HG02798 (cell line): ENCODE measurements around the gene CCR9.

ENCODE experiments used
- ATAC-seq: cut with Tn5 transposase; IDR thresholded peaks from one replicate; pipeline ENCODE4 v1.9.1; 2021; ENCODE audit warnings: mild to moderate bottlenecking; ENCODE audit not compliant: unreplicated experiment, poor library complexity

Gene CCR9

DNA sequence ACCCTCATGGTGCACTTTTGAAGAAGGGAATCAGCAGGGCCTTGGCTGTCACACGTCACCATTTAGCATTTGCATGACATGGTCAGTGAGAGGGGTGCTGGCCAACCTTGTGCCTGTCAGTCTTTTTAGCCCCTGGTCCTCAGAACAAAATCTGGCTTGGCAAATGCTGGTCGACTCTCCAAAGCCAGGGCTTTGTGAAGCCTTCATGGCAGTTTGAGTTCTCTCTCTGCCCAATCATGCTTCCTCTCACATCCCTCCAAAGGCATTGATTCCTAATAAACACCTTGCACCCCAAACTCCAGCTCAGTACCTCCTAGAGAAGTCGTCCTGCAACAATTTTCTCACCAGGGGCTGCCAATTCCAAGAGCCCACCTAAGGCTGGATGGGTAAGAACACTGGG lies 19.4 kb downstream of the CCR9 start:
- no peak for ATAC-seq

DNA sequence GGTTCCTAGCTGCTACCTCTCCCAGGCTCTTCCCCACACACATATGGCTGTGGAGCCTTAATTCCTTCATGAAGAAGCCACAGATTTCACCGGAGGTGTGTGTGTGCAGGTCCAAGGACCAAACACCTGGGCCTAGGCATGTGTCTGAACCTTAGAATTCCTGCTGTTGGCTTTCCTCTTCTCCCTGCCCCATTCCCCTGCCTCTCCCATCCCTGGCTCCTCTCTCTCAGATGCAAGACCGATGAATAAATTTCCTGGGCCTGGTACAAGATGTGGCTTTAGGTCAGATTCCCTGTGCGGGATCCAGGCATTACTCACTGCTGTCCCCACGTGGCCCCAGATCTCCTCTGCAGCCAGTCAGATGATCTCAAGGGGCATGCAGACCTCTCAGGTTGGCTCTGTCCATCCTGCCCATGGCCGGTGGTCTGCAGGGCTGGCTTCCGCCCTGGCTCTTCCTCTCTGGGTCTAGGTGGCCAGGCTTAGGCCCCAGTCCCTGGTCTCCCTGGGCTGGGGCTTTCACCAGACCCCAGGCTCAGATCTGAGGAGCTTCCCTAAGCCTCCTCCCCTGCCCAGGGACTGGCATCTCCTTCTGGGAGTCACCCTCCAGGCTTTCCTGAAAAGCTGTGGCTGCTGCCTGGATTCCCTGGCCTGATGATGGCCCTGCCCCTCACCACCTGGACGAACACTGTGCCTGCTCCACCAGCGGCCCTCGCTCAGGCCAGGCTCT lies 20.5 kb downstream of the CCR9 start:
- no peak for ATAC-seq

DNA sequence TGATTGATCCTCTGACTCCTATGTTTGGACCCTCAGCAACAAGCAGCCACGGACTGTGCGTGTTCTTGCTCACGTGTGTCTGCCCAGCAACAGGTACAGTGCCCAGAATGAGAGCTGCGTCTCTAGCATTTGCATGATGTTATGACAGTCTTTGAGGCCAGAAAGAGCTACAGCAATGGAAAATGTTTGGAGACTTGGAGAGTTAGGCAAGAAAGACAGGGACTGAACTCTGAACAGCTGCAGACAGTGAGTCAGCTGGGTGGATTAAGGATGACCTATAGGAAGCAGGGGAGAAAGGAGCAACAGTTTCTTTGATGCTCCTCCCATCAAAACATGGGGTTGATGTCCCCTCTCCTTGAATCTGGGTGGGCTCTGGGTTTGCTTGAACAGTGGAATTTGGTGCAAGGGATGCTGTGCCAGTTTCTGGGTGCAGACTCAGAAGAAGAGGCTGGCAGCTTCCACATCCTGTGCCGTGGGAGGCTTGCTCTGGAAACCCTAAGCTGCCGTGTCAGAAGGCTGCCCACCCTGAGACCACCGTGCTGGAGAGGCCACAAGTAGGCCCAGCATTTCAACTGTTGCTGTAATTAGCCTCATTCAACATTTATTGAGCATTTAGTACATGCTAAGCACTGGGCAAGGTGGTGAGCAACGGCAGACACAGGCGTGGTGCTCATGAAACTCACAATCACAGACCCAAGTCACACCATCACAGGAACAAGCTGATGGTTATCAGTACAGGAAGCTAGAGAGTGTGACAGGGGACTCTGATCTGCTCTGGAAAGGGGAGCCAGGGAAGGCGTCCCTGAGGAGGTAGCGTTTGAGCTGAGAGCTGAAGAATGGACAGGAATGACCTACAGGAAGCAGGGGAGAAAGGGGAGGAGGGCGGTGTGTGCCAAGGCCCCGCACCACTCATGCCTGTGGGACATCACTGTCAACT lies 21.7 kb downstream of the CCR9 start:
- no peak for ATAC-seq

DNA sequence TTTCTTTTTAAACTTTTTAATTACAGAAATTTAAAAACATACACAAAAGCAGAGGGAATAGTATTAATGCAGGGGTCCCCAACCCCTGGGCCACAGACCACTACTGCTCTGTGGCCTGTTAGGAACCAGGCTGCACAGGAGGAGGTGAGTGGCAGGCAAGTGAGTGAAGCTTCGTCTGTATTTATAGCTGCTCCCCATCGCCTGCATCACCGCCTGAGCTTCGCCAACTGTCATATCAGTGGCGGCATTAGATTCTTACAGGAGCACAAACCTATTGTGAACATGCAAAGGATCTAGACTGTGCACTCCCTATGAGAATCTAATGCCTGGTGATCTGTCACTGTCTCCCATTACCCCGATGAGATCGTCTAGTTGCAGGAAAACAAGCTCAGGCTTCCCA lies 22.4 kb downstream of the CCR9 start:
- ATAC-seq = no peak

DNA sequence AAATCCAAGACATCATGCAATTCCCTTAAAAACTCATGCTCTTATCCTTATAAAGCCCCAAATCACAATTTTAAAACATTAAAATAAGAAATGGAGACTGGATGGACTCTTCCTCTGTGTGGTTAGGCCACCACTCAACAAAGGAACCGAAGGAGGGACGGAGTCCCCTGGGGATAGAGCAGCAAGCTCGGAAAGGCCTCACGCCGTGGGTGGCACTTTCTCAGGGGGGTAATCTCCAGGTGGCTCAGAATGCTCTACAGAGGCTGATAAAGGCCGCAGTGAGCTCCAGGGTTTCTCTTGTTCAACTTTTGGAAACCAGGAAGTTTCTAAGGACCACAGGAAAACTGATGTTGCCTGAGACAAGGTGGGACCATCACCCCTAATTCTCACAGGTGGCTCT lies 23.2 kb downstream of the CCR9 start:
- no peak for ATAC-seq

DNA sequence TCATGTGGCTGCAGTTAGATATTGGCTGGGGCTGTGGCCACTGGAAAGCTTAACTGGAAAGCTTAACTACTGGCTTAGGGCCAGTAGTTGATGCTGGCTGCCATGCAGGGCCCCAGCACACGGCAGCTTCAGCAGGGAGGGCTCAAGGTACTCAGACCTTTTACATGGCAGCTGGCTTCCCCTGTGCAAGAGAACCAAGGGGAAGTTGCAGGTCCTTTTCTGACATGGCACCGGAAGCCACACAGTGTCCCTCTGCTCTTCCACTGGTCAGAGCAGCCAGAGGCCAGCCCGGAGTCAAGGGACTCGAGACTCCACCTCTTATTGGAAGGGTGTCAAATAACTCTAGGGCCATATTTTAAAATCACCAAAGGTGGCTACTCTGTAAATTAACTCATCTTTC lies 24.5 kb downstream of the CCR9 start:
- no peak for ATAC-seq

DNA sequence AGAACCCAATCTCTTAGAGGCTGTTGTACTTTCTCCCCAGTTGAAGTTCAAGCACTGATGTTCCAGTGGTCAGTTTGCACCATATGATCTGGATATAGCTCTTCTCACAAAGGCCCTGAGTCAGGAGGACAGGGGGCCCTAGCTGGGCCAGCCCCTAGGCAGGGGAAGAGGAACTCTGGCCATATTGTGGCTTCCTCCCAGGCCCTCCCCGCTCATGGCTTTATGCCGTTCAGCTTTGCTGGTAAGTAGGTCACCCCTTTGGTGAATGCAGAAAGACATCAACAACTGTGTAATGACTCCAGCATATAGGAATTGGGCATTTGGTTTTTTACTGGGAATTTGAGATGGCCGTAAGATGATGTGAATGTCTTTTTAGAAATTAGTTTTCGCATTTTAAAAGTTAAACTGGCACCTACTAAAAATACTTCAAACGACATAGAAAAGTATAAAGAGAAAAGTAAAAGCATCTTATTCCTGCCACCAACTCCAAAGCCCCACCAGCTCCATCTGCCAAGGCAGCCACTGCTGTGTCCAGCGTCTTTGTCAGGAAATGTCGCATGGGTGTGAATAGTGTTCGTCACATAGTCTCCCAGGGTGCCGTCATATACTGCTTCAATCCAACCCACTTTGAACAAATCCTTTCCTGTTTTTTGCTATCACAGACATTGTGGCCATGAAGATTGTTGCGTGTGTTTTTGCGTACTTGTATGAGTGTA lies 25.3 kb downstream of the CCR9 start:
- ATAC-seq = no peak

DNA sequence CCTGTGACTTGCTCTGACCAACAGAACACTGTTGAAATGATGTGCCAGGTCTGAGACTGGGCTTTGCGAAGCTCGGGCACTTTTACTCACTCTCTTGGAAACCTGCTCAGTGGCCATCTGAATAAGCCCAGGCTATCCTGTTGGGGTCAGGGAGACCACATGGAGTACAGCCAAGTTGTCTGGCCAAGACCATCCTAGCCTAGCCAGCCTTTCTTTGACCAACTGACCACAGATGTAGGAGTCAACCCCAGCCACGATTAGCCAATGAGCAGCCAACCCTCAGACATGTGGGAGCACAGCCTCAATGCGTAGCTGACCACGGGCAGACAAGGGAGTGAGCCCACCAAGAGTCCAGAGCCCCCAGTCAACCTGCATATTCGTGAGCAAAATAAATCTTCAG lies 26.1 kb downstream of the CCR9 start:
- ATAC-seq = no peak

DNA sequence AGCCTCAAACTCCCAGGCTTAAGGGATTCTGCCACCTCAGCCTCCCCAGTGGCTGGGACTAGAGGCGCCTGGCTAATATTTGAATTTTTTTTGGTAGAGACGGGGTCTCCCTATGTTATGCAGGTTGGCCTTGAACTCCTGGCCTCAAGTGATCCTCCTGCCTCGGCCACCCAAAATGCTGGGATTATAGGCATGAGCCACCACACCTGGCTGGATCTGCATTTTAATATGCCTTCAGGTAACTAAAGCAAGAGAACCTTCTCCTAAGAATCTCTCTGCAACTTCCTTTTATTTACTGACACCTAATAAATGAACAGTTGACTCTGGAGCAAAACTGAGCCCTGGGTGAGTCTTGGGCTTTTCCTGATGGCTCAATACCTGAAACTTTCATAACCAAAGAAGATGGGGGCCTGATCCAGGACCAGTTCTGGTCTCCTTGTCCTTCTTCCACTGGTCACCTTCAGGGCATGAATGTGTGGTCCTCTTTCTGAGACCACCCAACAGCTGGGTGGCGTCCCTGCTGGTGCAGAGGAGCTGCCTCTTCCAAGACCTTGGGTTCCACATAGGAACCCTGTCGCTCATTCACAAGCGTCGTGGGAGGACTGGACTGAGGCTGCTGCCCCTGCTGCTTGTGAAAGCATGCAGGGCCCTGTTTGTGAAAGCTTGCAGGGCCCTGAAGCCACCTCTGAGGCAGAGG lies 28.2 kb downstream of the CCR9 start:
- no peak for ATAC-seq

DNA sequence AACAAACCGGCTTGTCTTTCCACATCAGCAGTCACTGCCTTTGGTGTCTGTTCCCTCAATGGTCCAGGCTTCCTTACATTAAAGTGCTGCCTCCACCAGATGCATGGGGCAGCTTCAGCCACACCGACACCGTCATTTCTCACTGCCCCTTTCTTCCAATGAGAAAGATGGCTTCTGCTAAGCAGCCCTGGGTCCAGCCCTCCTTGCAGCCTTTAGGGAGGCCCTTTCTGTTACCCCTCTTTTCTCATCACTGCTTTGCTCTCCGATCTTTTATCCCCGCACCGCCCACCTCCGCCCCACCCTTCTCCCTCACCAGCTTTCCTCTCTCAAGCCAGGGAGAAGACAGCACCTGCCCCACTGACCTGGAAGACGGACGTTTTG lies 28.7 kb downstream of the CCR9 start:
- no peak for ATAC-seq

DNA sequence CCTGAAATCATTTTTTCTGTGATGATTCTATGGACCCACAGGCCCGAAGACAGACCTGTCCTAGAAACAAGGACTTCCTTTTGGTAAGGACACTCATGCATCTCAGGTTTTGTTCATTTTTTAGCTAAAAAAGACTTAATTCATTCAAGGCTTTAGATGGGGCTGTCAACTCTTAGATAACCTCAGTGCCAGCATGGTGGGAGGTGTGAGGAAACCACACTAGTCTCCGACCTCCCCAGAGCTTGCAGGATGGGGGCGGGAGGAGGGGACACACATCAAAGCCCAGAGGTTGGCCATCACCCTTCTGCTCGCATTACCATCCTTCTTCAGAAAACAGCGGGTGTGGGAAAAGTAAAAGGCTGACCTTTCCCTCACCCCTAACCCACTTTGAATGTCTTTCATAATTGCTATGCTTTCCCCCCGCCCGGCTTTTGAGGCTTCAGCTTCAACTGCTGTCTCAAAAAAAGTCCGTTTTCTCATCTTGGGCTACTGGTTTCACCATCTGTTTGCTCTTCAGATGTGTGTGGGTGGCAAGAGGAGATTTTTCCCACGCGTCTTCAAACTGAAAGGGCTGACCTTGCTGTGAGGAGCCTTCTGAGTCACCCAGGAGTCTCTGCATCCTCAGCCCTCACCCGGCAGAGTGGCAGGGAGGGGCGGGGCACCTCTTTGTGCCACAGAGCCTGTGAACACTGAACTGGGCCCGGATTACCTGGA lies 29.3 kb downstream of the CCR9 start:
- peak; percentile 93 for ATAC-seq

DNA sequence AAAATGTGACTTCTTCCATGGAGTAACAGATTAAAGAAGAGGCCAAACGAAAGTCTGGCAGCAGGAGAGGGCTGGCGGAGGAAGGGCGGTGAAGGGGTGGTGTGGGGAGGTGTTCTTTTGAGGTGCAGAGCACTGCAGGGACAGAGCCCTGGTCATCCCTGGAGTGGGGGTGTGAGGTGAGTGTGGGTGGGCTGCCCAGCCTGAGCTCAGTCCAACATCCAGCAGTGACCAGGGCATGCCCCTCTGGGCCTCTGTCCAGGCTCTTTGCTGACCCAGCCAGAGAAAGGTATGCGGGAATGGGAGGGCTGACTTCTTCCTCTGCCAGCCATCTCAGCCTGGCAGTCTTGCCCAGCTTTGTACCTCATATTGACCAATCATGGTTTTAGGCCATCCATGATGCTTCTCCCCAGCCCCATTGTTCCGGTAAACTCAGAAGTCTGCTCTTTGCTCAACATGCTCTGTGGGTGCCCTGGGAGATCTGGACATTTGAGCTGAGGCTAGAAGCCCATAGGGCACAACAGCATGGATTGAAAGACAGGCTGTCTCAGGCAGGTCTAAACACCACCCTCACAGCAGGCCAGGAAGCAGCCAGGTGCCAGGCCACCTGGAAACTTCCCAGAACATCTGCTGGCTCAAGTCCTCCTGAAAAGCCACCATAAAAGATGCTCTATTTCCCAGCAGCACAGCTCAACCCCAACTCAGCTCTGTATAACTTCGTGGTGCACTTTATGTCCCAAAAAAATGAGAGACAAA lies 31.0 kb downstream of the CCR9 start:
- ATAC-seq = no peak

DNA sequence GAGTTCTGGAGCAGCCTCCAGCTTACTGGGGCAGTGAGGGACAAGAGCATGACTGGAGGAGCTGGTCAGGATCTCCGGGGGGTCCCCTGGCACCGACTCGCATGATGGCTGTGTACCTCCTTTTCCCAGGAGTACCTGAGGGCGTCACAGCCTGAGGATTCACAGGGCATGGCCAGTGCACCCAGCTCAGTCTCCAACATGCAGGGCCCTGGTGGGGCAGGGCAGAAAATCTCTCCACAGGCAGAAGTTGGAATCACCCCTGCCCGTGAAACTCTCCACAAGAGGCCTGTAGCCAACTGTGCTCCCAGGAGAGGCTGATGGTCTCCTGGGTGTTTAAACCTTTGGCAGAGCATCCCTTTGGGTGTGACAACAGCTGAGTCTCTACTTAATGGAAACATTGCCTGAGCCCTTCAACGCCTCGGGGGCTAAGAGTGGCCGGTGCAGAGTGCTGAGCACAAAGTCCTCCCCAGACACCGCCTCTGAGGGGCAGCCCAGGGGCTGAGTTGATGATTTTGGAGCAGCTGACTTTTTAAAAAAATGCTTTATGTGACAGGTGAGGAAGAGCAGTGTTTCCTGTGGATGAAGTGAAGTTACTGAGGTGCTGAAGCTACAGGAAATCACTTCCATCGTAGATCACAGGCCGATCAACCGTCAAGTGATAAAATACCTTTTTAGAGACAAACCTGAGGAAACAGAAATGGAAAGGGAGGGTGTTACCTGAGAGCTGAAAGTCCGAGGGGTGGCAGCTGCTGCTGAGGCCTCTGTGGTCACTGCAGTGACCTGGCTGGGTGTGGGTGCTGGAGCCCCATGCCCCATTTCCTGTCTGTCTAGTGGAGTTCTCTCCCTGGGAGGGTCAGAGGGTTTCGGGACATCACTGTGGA lies 35.1 kb downstream of the CCR9 start:
- ATAC-seq = no peak

DNA sequence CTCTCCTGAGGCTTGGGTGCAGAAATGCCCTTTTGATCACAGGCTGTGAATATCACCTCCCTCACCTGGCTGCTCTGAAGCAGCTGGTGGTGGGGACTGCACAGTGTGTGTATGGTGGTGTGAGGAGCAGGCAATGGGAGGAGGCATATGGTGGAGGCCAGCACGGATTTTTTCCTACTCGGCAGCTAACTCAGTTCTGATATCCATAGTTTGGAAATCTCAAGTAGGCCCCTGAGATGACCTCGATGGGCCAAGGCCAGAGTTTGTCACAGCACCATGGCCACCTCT lies 35.6 kb downstream of the CCR9 start:
- no peak for ATAC-seq

DNA sequence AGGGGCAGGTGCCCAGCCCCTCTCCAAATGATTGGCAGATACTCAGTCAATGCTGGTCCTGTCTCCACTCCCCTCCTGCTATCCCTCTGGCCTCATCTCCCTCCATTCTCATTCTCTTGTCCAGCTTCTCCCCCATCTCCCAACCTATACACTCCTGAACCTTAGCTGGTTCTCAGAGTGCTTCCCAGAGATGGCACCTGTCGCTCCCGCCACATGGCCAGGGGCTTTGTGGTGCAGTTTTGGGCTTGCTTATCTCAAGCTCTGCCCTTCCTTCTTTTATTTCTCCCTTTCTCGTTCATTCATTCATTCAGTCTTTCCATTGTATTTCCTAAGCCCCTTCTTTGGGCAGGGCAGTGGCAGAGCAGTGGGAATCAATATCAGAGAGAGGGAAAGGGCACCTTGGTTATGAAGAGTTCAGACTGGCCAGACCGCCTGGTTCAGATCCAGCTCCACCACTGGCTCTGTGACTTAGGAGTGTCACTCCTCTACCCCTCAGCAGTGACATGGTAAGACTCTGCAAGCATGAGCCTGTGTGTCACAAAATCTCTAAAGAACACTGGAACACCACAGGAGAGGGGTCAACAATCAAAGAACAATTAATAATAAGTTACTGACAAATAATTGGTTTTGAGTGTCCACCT lies 36.7 kb downstream of the CCR9 start:
- no peak for ATAC-seq

DNA sequence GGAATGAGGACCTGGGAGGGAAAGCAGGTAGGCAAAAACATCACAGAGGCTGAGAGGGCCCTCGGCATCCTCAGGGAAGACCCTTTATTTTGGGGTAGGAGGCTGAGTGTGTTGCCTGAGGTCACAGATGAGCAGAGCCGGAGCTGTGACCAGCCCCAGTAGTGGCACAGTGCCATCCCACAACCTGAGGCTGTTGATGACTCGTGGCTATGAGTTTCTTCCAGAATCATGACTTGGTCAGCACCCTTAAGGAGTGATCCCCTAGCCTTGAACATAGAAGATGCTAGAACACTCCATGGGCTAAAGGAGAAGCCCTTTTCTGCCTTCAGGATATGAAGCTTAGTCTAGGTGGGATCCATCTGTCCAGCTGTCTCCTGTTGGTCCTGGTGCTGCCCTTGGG lies 37.4 kb downstream of the CCR9 start:
- ATAC-seq = no peak

DNA sequence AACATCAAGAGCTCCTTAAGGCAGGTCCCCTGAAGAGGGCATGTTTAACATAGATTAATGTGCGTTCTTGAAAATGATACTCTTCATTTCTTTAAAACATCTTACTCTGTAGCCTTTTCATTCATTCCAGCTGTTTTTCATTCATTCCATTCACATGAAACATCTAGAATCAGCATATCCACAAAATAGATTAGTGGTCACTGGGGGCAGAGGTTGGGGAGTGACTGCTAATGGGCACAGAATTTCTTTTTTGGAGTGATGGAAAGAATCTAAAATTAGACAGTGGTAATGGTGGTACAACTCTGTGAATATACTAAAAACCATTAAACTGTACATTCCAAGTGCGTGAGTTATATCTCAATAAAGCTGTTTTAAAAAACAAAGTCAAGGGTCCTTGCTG lies 41.5 kb downstream of the CCR9 start:
- no peak for ATAC-seq

DNA sequence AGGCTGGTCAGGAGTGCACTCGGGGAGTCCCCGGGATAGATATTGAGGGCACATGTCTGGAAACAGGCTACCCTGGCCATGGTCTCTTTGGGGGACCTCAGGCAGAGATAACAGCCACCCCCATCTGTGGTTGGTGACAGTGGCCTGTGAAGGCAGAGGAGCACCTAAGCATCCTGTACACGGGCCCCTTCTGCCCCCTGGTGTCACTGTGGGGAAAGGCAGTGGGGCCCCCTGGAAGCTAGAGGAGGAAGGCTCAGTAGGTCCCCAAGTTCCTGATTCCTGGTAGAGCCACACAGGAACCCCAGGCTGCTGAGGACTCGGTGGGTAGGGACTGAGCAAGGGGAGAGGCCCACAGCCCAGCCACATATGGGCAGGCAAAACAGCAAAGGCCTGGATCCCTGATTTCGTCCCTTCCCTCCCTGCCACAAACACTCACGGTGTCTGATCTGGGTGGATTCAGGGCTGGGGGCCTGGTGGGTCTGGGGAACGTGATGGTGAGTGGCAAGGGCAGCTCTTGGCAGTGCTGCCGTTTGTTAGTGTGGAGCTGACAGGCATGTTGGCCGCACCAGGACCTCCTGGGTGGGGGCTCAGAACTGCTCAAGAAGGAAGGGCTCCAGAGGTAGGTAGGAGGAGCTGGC lies 42.8 kb downstream of the CCR9 start:
- ATAC-seq = peak; percentile 69
